ENCODE measurements around the gene NFAM1.

DNA sequence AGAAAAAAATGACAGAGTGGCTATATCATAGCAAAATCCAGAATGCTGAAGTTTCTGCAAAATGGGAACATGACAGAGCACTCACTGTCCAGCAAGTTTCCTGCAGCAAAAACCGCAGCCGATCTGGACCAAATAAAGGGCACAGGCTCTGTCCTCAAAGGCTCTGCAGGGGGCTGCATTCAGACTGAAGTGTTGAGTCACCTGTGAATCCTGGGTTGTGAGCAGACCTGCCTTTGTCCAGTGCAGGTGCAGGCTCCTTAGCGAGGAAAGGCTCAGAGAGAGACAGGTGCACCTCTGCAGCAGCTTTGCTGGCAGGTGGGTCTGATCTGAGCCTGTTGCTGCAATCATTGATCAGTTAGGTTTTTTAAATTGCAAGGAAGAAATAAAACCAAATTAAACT, 29.3 kb upstream of the NFAM1 start:
- no peak for TF ChIP-seq CTCF (IDR thresholded peaks at IDR 0.05 in 8 of 11, conservative IDR thresholded peaks at IDR 0.05 in 3 of 11)
- TF ChIP-seq POLR2A (IDR thresholded peaks at IDR 0.05): no peak
